Neural cell (in vitro differentiated cells): ENCODE measurements around the gene EYA2. TPM values are rescaled to one million over a fixed set of nuclear protein-coding genes. Genes with fewer than 3 reads are reported as not detected.
A peak's percentile ranks its signal among the peaks of the same experiment; 100 is the strongest.

ENCODE experiments used
- H2AFZ ChIP-seq: fragments of 200-600, 300-800 bp; sonication (generic), shearing (Covaris generic); 2 replicates; pipeline ENCODE4 v1.6.0; 2014; ENCODE audit warnings: low read depth, mild to moderate bottlenecking, antibody characterized with exemption, low read length, moderate library complexity
- H3F3A ChIP-seq: fragments of 200-600 bp; shearing (Covaris generic); 2 replicates; pipeline ENCODE4 v1.6.1; 2016; ENCODE audit warnings: mild to moderate bottlenecking, moderate library complexity, mixed read lengths, antibody characterized with exemption, low read length; ENCODE audit not compliant: insufficient read depth, poor library complexity, severe bottlenecking
- H3K27ac ChIP-seq: fragments of 200-600, 300-800 bp; sonication (generic), shearing (Covaris generic); 2 replicates; pipeline ENCODE4 v1.5.1; 2014; ENCODE audit warnings: mild to moderate bottlenecking, low read length, moderate library complexity
- H3K27me3 ChIP-seq: fragments of 300-800, 200-600 bp; sonication (generic), shearing (Covaris generic); 2 replicates; pipeline ENCODE4 v1.6.0; 2014; ENCODE audit warnings: mild to moderate bottlenecking, low read depth, low read length, moderate library complexity; ENCODE audit not compliant: insufficient read depth
- H3K36me3 ChIP-seq: fragments of 300-800, 200-600 bp; sonication (generic), shearing (Covaris generic); 2 replicates; pipeline ENCODE4 v1.5.1; 2014; ENCODE audit warnings: mild to moderate bottlenecking, antibody characterized with exemption, low read length, moderate library complexity; ENCODE audit not compliant: insufficient read depth
- H3K4me2 ChIP-seq: fragments of 300-800, 200-600 bp; sonication (generic), shearing (Covaris generic); 2 replicates; pipeline ENCODE4 v1.6.0; 2014; ENCODE audit warnings: mild to moderate bottlenecking, low read length
- H3K4me3 ChIP-seq: fragments of 300-800, 200-600 bp; sonication (generic), shearing (Covaris generic); 2 replicates; pipeline ENCODE4 v1.5.1; 2014; ENCODE audit warnings: mild to moderate bottlenecking, low read length, moderate library complexity
- H3K79me2 ChIP-seq: fragments of 200-600 bp; shearing (Covaris generic); replicated peaks from 2 replicates; pipeline ENCODE4 v1.6.0; 2014; ENCODE audit warnings: mild to moderate bottlenecking, low read length, moderate library complexity; ENCODE audit not compliant: insufficient read depth
- H3K9ac ChIP-seq: fragments of 300-800, 200-600 bp; sonication (generic), shearing (Covaris generic); 2 replicates; pipeline ENCODE4 v1.6.1; 2016; ENCODE audit warnings: mild to moderate bottlenecking, low read length, mixed read lengths
- H3K9me2 ChIP-seq: fragments of 200-600 bp; shearing (Covaris generic); 2 replicates; pipeline ENCODE4 v1.6.1; 2016; ENCODE audit warnings: mild to moderate bottlenecking, low read length, mixed read lengths; ENCODE audit not compliant: insufficient read depth
- H3K9me3 ChIP-seq: fragments of 200-600, 300-800 bp; sonication (generic), shearing (Covaris generic); 2 replicates; pipeline ENCODE4 v1.6.1; 2016; ENCODE audit warnings: mild to moderate bottlenecking, mixed run types, low read length, moderate library complexity, mixed read lengths
- H4K20me1 ChIP-seq: fragments of 200-600 bp; shearing (Covaris generic); 2 replicates; pipeline ENCODE4 v1.6.1; 2016; ENCODE audit warnings: mild to moderate bottlenecking, mixed run types; ENCODE audit not compliant: insufficient read depth
- EP300 ChIP-seq: fragments of 450-650 bp; conservative IDR thresholded peaks from 2 replicates; pipeline ENCODE4 v1.6.1; 2014; ENCODE audit warnings: antibody characterized with exemption, mild to moderate bottlenecking, moderate library complexity; ENCODE audit not compliant: poor library complexity, severe bottlenecking
- EZH2 ChIP-seq: fragments of 200-600, 300-800 bp; shearing (Covaris generic), sonication (generic); IDR thresholded peaks from 2 replicates; pipeline ENCODE4 v1.6.1; 2014; ENCODE audit warnings: antibody characterized with exemption, low read length, borderline replicate concordance, mild to moderate bottlenecking; ENCODE audit not compliant: insufficient read depth, poor library complexity, severe bottlenecking
- MXI1 ChIP-seq: fragments of 450-650 bp; conservative IDR thresholded peaks from 2 replicates; pipeline ENCODE4 v1.6.1; 2014; ENCODE audit warnings: antibody characterized with exemption, mild to moderate bottlenecking; ENCODE audit not compliant: poor library complexity, severe bottlenecking
- POLR2AphosphoS5 ChIP-seq: IDR thresholded peaks from 2 replicates; pipeline ENCODE4 v1.6.1; 2012
- RAD21 ChIP-seq: fragments of 450-650 bp; conservative IDR thresholded peaks from 2 replicates; pipeline ENCODE4 v1.6.1; 2014; ENCODE audit warnings: antibody characterized with exemption, mild to moderate bottlenecking, moderate library complexity
- SMC3 ChIP-seq: fragments of 450-650 bp; conservative IDR thresholded peaks from 2 replicates; pipeline ENCODE4 v1.6.1; 2014; ENCODE audit warnings: antibody characterized with exemption, mild to moderate bottlenecking, moderate library complexity; ENCODE audit not compliant: poor library complexity
- TAF1 ChIP-seq: IDR thresholded peaks from 2 replicates; pipeline ENCODE4 v1.6.1; 2012; ENCODE audit warnings: low read depth
- polyA plus RNA-seq: library from polyadenylated mRNA; depleted of rRNA; stranded (reverse); fragments of >200 nt; gene quantifications from 2 replicates; pipeline ENCODE4 v1.2.3, GENCODE V29; 2014
- TF ChIP-seq, protein P1 (sequence below): fragments of 450-650 bp; IDR thresholded peaks from 2 replicates; pipeline ENCODE4 v1.5.1; 2014; ENCODE audit warnings: antibody characterized with exemption, mild to moderate bottlenecking, moderate library complexity; ENCODE audit not compliant: poor library complexity, severe bottlenecking
- TF ChIP-seq, protein P2 (sequence below): IDR thresholded peaks from 2 replicates; pipeline ENCODE4 v1.6.1; 2012; ENCODE audit warnings: borderline replicate concordance

The EYA2 gene
- polyA plus RNA-seq, 1 donor from 2014 or later, result 0.88 TPM

DNA sequence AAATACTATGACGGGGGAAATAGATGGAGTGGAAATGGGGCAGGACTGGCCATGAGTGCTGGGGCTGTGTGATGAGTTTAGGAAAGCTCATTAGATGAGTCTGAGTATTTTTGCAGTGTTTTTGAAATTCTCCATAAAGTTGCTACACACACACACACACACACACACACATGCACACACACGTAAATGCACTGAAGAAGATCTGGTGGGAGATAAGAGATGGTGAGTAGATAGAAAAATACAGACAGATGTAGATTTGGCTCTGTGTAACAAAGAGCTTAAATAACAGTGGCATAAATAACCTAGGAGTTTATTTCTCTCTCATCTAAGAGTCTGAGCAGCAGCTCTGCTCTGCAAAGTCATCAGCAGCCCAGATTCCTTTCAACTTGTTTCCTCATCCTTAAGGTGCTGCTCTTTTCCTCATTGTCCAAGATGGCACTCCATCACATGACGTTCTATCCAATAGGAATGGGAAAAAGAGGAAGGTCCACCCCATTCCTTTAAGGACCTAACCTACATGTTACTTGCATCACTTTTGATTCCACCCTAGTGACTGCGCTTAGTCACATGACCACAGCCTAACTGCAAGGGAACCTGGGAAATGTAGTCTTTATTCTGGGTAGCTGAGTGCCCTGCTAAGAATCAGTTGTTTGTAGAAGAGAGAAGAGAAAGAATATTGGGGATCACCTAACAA, 76.4 kb downstream of the EYA2 start:
- no peaks in the 10 kb centered on the region for H3K27me3 ChIP-seq
- no peaks in the 10 kb centered on the region for H3F3A ChIP-seq
- H3K9ac ChIP-seq, result peak overlapping the region; percentile 54
- peak overlapping the region; percentile 73 for H3K27ac ChIP-seq
- H3K9me2 ChIP-seq, result no peaks in the 10 kb centered on the region
- H3K36me3 ChIP-seq, result no peaks in the 10 kb centered on the region
- no peak overlapping the region for H3K4me2 ChIP-seq
- H4K20me1 ChIP-seq, result no peaks in the 10 kb centered on the region
- no peaks in the 10 kb centered on the region for H3K79me2 ChIP-seq
- peak overlapping the region; percentile 50 for H3K4me3 ChIP-seq
- H3K9me3 ChIP-seq, result no peaks in the 10 kb centered on the region
- TF ChIP-seq SMC3, result no peak
- peak; percentile 82 for TF ChIP-seq POLR2AphosphoS5
- peak overlapping the region; percentile 75 for H2AFZ ChIP-seq

DNA sequence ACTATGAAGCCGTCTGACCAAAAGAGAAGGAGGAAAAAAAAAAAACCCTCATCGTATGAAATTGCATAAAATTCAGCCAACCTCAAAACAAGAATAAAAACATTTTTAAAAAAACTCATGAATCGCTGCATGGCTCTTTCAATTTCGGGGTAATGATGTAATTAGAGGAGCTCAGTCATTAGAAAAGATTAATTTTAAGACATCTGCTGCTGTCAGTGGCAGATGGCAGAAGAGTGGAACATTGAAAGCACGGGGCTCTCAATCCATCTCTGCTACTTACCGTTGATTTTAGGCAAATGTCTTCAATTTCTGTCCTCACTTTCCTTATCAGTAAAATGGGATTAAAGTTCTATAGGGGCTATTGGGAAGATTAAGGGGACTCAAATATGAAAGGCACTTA, 79.1 kb downstream of the EYA2 start:
- no peaks in the 10 kb centered on the region for H3K9me3 ChIP-seq
- no peak overlapping the region for H3K27ac ChIP-seq
- no peaks in the 10 kb centered on the region for H3K9me2 ChIP-seq
- no peak overlapping the region for H3K9ac ChIP-seq
- no peak overlapping the region for H3K4me2 ChIP-seq
- no peaks in the 10 kb centered on the region for H3K79me2 ChIP-seq
- H4K20me1 ChIP-seq, result no peaks in the 10 kb centered on the region
- no peaks in the 10 kb centered on the region for H3K27me3 ChIP-seq
- H3F3A ChIP-seq, result no peaks in the 10 kb centered on the region
- H2AFZ ChIP-seq, result no peak overlapping the region
- H3K36me3 ChIP-seq, result no peaks in the 10 kb centered on the region
- H3K4me3 ChIP-seq, result no peak overlapping the region
- no peak for TF ChIP-seq RAD21
- no peak for TF ChIP-seq SMC3
- TF ChIP-seq POLR2AphosphoS5, result no peak
- TF ChIP-seq, protein P1, sequence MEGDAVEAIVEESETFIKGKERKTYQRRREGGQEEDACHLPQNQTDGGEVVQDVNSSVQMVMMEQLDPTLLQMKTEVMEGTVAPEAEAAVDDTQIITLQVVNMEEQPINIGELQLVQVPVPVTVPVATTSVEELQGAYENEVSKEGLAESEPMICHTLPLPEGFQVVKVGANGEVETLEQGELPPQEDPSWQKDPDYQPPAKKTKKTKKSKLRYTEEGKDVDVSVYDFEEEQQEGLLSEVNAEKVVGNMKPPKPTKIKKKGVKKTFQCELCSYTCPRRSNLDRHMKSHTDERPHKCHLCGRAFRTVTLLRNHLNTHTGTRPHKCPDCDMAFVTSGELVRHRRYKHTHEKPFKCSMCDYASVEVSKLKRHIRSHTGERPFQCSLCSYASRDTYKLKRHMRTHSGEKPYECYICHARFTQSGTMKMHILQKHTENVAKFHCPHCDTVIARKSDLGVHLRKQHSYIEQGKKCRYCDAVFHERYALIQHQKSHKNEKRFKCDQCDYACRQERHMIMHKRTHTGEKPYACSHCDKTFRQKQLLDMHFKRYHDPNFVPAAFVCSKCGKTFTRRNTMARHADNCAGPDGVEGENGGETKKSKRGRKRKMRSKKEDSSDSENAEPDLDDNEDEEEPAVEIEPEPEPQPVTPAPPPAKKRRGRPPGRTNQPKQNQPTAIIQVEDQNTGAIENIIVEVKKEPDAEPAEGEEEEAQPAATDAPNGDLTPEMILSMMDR, result no peak
- TF ChIP-seq EP300, result no peak
- TF ChIP-seq, protein P2, sequence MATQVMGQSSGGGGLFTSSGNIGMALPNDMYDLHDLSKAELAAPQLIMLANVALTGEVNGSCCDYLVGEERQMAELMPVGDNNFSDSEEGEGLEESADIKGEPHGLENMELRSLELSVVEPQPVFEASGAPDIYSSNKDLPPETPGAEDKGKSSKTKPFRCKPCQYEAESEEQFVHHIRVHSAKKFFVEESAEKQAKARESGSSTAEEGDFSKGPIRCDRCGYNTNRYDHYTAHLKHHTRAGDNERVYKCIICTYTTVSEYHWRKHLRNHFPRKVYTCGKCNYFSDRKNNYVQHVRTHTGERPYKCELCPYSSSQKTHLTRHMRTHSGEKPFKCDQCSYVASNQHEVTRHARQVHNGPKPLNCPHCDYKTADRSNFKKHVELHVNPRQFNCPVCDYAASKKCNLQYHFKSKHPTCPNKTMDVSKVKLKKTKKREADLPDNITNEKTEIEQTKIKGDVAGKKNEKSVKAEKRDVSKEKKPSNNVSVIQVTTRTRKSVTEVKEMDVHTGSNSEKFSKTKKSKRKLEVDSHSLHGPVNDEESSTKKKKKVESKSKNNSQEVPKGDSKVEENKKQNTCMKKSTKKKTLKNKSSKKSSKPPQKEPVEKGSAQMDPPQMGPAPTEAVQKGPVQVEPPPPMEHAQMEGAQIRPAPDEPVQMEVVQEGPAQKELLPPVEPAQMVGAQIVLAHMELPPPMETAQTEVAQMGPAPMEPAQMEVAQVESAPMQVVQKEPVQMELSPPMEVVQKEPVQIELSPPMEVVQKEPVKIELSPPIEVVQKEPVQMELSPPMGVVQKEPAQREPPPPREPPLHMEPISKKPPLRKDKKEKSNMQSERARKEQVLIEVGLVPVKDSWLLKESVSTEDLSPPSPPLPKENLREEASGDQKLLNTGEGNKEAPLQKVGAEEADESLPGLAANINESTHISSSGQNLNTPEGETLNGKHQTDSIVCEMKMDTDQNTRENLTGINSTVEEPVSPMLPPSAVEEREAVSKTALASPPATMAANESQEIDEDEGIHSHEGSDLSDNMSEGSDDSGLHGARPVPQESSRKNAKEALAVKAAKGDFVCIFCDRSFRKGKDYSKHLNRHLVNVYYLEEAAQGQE, result no peak
- TF ChIP-seq MXI1, result no peak
- no peak for TF ChIP-seq EZH2
- TF ChIP-seq TAF1, result no peak
